Peyer's patch (tissue), 4 donors: ENCODE results near the gene OR1F1. TPM values are rescaled to one million over a fixed set of nuclear protein-coding genes. Genes with fewer than 3 reads are reported as not detected.
"Not testable (repeated sequence)": the region's sequence is repeated elsewhere in the genome, so short reads cannot be mapped to it uniquely, and the experiment has no call there.

Experiments
- DNase-seq, 3 donors: peaks; one replicate each; pipeline ENCODE4 v3.0.0-alpha.2; 2017 to 2019
- H3K27ac ChIP-seq, 4 donors: fragments of 200-600 bp; sonication (generic); one replicate each; pipeline ENCODE4 v1.5.1; 2016 to 2019
- H3K27me3 ChIP-seq, 2 donors: fragments of 200-600 bp; sonication (generic); one replicate each; pipeline ENCODE4 v1.5.1; 2019
- H3K36me3 ChIP-seq, 3 donors: fragments of 200-600 bp; sonication (generic); one replicate each; pipeline ENCODE4 v1.5.1; 2016 to 2019
- H3K4me1 ChIP-seq, 4 donors: fragments of 200-600 bp; sonication (generic); one replicate each; pipeline ENCODE4 v1.5.1; 2016 to 2019
- H3K4me3 ChIP-seq, 4 donors: fragments of 200-600 bp; sonication (generic); 1 replicate in 3 of 4; 2 replicates in 1 of 4; pipeline ENCODE4 v1.5.1; 2016 to 2019; ENCODE audit warnings: mild to moderate bottlenecking in 1 of 4
- H3K9me3 ChIP-seq, 4 donors: fragments of 200-600 bp; sonication (generic); one replicate each; pipeline ENCODE4 v1.5.1; 2016 to 2019; ENCODE audit warnings: mild to moderate bottlenecking in 1 of 4
- POLR2A ChIP-seq, 2 donors: fragments of 450-650 bp; IDR thresholded peaks; one replicate each; pipeline ENCODE4 v1.5.1; 2017; ENCODE audit warnings: antibody characterized with exemption in 2 of 2, mild to moderate bottlenecking in 2 of 2, moderate library complexity in 2 of 2
- total RNA-seq, 4 donors: library from RNA; depleted of rRNA; stranded (reverse); fragments of >200 nt; gene quantifications; one replicate each; pipeline ENCODE4 v1.1.0, GENCODE V29; 2016
- TF ChIP-seq, protein P1 (sequence below), 6 experiments: fragments of 450-650 bp in 4 of 6; fragments of 200-600 bp in 2 of 6; sonication (generic) in 1 of 6; IDR thresholded peaks; one replicate each; pipeline ENCODE4 v1.5.1; 2017 to 2019; ENCODE audit warnings: antibody characterized with exemption in 6 of 6, mild to moderate bottlenecking in 3 of 6, moderate library complexity in 1 of 6

The OR1F1 gene
- total RNA-seq, 4 donors from 2014 or later: not detected

DNA sequence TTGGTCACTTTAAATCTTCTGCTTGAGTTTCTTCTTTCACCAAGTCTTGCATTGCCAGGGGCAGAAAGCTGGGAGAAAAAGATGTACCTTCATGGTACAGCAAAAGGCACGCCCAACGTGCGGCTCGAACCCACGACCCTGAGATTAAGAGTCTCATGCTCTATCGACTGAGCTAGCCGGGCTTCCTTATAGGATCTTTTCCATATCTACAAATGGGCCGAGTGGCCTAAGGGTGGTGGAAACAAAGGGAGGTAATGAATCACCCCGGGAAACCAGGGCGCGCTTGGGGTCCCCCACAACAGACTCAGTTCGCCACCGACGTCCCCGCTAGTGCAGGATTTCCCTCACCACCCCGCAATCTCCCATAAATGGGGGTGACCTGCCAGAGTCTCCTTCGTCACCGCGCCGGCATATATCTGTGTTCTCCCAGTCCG lies 7.5 kb upstream of the OR1F1 start:
- TF ChIP-seq, protein P1, sequence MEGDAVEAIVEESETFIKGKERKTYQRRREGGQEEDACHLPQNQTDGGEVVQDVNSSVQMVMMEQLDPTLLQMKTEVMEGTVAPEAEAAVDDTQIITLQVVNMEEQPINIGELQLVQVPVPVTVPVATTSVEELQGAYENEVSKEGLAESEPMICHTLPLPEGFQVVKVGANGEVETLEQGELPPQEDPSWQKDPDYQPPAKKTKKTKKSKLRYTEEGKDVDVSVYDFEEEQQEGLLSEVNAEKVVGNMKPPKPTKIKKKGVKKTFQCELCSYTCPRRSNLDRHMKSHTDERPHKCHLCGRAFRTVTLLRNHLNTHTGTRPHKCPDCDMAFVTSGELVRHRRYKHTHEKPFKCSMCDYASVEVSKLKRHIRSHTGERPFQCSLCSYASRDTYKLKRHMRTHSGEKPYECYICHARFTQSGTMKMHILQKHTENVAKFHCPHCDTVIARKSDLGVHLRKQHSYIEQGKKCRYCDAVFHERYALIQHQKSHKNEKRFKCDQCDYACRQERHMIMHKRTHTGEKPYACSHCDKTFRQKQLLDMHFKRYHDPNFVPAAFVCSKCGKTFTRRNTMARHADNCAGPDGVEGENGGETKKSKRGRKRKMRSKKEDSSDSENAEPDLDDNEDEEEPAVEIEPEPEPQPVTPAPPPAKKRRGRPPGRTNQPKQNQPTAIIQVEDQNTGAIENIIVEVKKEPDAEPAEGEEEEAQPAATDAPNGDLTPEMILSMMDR (IDR thresholded peaks at IDR 0.05): no peak
- no peak for TF ChIP-seq POLR2A (IDR thresholded peaks at IDR 0.05)
- DNase-seq: no peak
- Histone ChIP-seq H3K4me1 (peaks cover 0 to 14% (median 11%) of the 10 kb centered on the region in 4 donors), H3K27ac (no peak overlapping the region), H3K4me3 (no peak overlapping the region), H3K27me3 (peaks cover 0 to 50% of the 10 kb centered on the region in 2 donors), H3K36me3 (no peaks in the 10 kb centered on the region), H3K9me3 (no peaks in the 10 kb centered on the region)

DNA sequence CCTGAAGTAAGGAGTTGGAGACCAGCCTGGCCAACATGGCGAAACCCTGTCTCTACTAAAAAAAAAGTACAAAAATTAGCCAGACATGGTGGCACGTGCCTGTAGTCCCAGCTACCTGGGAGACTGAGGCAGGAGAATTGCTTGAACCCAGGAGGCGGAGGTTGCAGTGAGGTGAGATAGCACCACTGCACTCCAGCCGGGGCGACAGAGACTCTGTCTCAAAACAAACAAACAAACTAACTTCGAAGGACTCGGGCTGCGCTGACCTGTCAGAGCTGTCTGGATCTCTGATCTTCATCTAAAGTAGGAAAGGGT lies 5.8 kb upstream of the OR1F1 start:
- not testable (repeated sequence) for H3K9me3 ChIP-seq, H3K36me3 ChIP-seq, H3K4me3 ChIP-seq, H3K27ac ChIP-seq, DNase-seq
- H3K4me1 ChIP-seq: peaks cover 0 to 14% (median 11%) of the 10 kb centered on the region in 4 donors
- peaks cover 0 to 46% of the 10 kb centered on the region in 2 donors for H3K27me3 ChIP-seq

DNA sequence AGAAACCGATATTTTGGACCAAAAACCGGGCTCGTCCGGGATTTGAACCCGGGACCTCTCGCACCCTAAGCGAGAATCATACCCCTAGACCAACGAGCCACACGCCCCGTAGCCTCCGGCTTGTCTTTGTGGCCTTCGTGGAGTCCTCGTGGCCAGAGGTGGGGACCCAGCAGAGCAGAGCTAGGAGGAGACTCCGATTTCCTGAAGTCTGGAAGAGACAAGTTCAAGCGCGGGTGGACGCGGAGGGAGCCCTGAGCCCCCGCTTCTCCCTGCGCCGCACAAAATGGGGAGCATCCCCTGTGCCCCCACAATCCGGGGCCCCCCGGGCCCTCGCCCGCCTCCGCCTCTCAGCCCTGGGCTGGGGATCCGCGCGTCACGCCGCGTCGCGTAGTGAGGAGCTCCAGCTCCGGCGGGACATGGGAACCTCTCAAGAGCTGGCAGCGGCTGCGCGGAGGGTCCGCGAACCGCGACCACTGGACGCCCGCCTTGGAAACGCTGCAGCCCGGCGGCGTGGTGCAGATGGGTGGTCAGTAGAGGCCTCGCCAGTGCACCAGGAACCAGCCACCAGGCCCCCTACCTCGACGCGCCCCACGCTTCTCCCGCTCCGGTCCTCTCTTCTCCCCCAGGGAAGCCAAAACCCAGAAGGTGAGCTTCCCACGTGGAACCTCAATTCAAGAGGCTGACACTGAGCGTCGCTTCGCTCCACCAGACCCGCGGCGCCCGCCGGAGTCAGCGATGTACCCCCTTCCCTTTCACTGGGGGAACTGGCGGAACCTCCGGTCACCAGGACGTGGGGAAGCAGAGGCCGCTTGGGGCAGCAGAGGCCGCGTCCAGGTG lies 5.2 kb upstream of the OR1F1 start:
- Histone ChIP-seq H3K27ac (no peak overlapping the region), H3K36me3 (no peaks in the 10 kb centered on the region), H3K4me1 (peaks cover 0 to 14% (median 11%) of the 10 kb centered on the region in 4 donors), H3K27me3 (peaks cover 0 to 41% of the 10 kb centered on the region in 2 donors), H3K4me3 (peak overlapping the region in 3 of 4 donors; percentile 32 to 40 (median 34)), H3K9me3 (no peaks in the 10 kb centered on the region)
- TF ChIP-seq, protein P1 (IDR thresholded peaks at IDR 0.05): peak in 4 of 6 experiments; percentile 17 to 31 (median 23)
- TF ChIP-seq POLR2A (IDR thresholded peaks at IDR 0.05): no peak
- DNase-seq: peak in 2 of 3 donors; percentile 38 to 67

DNA sequence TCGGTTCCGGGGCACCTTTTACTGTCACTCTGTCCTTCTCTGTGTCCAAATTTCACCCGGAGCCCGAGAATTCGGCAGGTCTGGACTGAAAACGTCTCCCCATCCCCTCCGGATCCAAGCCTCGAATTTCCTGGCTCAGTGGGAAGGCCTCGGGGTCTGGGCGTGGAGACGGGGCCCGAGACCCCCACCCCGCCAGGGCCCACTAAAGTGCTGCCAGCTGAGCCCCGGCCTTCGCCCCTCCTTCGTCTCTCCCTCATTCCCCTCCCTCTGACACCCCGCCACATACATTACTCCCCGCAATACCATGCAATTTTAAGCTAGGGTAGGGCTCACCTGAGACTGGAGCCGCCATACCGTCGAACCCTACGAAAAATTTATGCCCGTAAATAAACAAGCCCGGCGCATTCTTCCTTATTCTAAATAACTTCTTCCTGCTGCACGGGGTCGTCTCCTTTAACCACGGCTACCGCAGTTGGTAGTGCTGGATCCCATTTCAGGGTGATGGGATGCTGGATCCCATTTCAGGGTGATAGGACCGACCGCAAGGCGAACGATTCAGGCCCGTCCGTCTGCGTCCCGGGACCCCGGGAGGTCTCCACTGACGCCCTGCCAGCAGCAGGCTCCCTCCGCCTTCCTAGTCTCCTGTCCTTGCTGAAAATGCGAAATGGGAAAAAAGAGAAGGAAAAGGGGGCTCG lies 4.4 kb upstream of the OR1F1 start:
- TF ChIP-seq POLR2A (IDR thresholded peaks at IDR 0.05): no peak
- TF ChIP-seq, protein P1 (IDR thresholded peaks at IDR 0.05): no peak
- Histone ChIP-seq H3K4me3 (peak overlapping the region in 3 of 4 donors; percentile 32 to 40 (median 34)), H3K9me3 (no peaks in the 10 kb centered on the region), H3K27me3 (peaks cover 0 to 43% of the 10 kb centered on the region in 2 donors), H3K4me1 (peaks cover 0 to 20% (median 15%) of the 10 kb centered on the region in 4 donors), H3K27ac (no peak overlapping the region), H3K36me3 (no peaks in the 10 kb centered on the region)
- DNase-seq: peak in 1 of 3 donors; percentile 16

DNA sequence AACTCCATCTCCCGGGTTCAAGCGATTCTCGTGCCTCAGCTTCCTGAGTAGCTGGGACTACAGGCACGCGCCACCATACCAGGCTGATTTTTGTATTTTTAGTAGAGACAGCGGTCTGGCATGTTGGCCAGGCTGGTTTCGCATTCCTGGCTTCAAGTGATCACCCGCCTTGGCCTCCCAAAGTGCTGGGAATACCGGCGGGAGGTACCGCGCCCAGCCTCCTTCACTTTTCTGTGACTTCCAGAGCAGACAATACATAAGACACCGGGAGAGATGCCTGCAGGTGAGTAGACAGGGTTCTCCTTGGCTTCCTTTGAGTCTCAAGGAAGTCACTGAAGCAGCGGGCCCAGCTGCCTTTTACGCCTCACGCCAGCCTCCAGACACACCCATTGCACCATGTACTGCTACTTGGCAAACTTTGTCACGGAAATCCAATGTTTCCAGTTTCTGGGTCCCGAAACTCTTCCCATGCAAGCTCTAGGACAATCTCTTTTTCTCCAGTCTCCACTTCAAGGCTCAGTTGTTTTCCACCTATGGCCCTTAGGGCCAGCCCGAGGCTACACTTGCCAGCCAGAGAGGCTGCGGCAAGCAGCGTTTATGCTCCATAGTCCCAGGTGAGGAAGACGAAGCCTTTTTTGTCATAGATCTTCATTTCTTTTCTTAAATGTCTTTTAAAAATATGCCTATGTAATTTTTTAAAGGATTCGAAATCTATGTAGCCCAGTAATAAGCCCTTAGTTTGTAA lies 886 bp upstream of the OR1F1 start:
- Histone ChIP-seq H3K9me3 (no peaks in the 10 kb centered on the region), H3K36me3 (no peaks in the 10 kb centered on the region), H3K27ac (no peak overlapping the region), H3K4me3 (no peak overlapping the region), H3K4me1 (peaks cover 4 to 34% (median 16%) of the 10 kb centered on the region in 4 donors), H3K27me3 (peaks cover 3 to 67% of the 10 kb centered on the region in 2 donors)
- TF ChIP-seq, protein P1 (IDR thresholded peaks at IDR 0.05): no peak
- no peak for TF ChIP-seq POLR2A (IDR thresholded peaks at IDR 0.05)
- DNase-seq: no peak
